GM21447 (cell line): ENCODE results near the gene HNMT.
"Not testable (repeated sequence)": the region's sequence is repeated elsewhere in the genome, so short reads cannot be mapped to it uniquely, and the experiment has no call there.

Experiments used
- ATAC-seq: cut with Tn5 transposase; IDR thresholded peaks from one replicate; pipeline ENCODE4 v1.9.1; 2021; ENCODE audit not compliant: unreplicated experiment

The HNMT gene

DNA sequence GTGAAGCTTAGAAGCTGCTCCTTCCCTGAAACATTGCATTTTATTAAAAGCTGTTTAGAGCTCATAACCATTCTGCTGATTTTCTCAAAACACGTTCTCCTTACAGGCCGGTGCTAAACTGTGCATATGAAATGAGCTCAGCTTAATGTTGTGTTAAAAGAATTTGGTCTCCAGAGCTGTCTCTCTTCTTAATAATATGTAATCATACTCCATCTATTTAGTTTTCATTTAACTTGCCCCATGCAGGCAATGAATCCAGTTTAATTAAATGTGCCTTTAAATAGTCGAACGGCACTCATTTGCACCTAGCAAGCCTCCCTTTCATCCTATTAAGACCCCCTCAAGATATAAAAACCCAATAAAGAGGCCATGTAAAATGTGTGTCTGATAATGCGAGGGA, 76.3 kb downstream of the HNMT start:
- no peak for ATAC-seq

DNA sequence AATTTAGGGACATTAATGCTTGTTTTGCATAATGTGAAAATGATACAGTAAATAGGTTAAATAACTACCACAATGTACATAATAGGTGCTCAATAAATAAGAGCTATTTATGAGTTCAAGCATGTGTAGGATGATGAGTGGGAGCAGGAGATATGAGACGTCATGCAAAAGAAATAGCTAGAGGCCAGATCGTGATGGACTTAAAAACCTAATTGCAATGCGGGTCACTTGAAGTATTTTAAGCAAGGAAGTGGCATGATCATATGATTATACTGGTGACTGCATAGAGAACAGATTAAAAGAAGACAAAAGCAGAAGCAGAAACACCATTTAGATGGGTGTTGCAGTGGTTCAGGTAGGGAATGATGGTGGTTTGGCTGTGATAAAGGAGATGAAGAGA, 78.0 kb downstream of the HNMT start:
- ATAC-seq = no peak

GRCh38 chr2:138043588-138043987, 79.3 kb downstream of the HNMT start:
- ATAC-seq = not testable (repeated sequence)

DNA sequence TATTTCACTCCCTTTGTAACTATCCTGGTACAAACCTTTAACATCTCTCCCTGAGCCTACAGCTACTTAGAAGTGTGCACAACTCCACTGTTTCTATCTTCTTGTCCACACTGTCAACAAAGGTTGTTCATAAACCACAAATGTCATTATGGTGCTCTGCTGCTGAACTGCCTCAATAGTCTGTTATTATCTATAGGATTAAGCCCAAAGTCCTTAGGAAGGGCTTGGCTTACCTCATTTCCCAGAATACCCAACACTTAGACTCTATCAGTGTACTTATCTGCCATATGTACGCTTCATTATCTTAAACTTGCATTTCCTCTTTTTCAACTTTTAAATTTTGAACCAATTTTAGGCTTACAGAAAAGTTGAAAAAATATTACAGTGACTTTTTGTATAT, 94.2 kb downstream of the HNMT start:
- ATAC-seq = no peak

DNA sequence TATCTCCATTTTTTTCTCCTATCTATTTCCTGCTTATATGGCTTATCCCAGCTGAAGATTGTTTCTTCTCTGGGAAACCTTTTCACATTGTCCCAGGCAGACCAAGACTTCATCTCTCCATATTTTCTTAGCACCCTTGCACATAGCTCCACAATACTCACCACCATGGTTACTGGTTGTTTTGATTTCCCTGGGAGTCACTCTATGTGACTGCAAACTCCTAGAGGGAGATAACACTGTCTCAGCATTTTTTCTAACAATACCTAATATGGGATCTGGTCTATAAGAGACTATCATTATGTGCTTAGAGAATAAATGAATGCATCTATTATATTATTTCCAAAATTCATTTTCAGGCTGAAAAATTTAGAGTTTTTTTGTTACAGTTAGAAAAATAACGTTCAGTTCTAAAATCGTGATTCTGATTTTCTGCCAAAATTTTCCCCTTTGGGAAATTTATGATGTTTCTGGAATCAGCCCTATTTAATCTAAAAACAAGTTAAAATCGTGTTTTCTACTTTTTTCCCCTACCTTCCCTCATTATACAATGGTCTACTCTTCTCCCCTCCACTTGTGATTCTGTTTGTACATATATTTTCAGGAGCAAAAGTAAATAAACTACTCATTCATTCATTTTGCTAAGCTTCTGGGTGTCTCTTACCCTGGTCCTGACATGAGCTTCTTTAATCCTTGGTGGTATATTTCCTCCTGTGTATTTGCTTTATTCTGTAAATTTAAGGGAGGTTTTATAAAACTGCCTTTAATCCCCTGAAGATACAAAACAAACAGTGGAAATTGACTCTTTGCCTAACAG, 95.4 kb downstream of the HNMT start:
- no peak for ATAC-seq

GRCh38 chr2:138060301-138060635, 96.0 kb downstream of the HNMT start:
- ATAC-seq = no peak

DNA sequence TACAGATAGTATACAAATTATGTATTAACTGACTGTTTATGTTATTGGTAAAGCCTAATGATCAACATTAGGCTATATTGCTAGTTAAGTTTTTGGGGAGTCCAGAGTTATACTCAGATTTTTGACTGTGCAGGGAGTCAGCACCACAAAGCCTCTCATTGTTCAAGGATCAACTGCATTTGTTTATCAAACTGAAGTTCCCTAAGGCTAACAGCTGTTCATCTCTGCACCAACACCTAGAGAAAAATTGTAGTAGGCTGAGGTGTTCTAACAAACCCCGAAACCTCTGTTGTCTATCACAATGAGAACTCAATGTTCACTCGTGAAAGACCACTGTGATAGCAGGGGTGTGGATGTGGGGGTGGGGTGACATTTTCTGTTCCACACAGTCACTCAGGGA, 97.7 kb downstream of the HNMT start:
- ATAC-seq = no peak

DNA sequence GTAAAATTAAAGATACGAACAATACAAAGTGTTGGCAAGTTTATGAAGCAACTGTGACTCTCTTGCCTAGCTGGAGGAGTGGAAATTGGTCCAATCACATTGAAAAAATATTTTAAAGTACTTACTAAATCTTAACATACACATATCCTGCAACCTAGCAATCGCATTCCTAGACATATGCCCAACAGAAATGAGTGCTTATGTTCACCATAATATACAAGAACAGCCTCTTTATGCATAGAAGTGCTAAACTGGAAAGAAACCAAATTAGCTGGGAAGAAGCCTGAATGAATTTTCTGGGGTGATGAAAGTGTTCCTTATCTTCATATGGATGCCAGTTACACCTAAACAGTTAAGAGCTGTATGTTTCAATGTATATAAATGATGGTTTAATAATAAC, 98.9 kb downstream of the HNMT start:
- ATAC-seq = no peak
